Ishikawa (cell line): ENCODE measurements around the gene C6orf89.

ENCODE experiments used
- CEBPB ChIP-seq: IDR thresholded peaks from 2 replicates; pipeline ENCODE4 v1.6.1; 2012
- CREB1 ChIP-seq: IDR thresholded peaks from 2 replicates; pipeline ENCODE4 v1.6.1; 2012; ENCODE audit warnings: low read depth
- EGR1 ChIP-seq: IDR thresholded peaks from 2 replicates; pipeline ENCODE4 v1.6.1; 2012
- EP300 ChIP-seq: IDR thresholded peaks from 2 replicates; pipeline ENCODE4 v1.6.1; 2012; ENCODE audit warnings: borderline replicate concordance
- FOXM1 ChIP-seq: IDR thresholded peaks from 2 replicates; pipeline ENCODE4 v1.6.1; 2012; ENCODE audit warnings: low read depth, borderline replicate concordance
- MAX ChIP-seq: IDR thresholded peaks from 2 replicates; pipeline ENCODE4 v1.6.1; 2012
- NFIC ChIP-seq: IDR thresholded peaks from 2 replicates; pipeline ENCODE4 v1.6.1; 2012
- RAD21 ChIP-seq: IDR thresholded peaks from 2 replicates; pipeline ENCODE4 v1.6.1; 2012; ENCODE audit warnings: low read depth
- TAF1 ChIP-seq: IDR thresholded peaks from 2 replicates; pipeline ENCODE4 v1.6.1; 2012; ENCODE audit warnings: low read depth, mild to moderate bottlenecking
- TCF12 ChIP-seq: IDR thresholded peaks from 2 replicates; pipeline ENCODE4 v1.6.1; 2012; ENCODE audit warnings: low read depth
- TEAD4 ChIP-seq: IDR thresholded peaks from 2 replicates; pipeline ENCODE4 v1.6.1; 2012
- YY1 ChIP-seq: IDR thresholded peaks from 2 replicates; pipeline ENCODE4 v1.6.1; 2012; ENCODE audit warnings: low read depth
- ZBTB7A ChIP-seq: IDR thresholded peaks from 2 replicates; pipeline ENCODE4 v1.6.1; 2012; ENCODE audit warnings: low read depth
- TF ChIP-seq, protein P1 (sequence below): IDR thresholded peaks from 2 replicates; pipeline ENCODE4 v1.6.1; 2012; ENCODE audit warnings: low read depth, mild to moderate bottlenecking
- TF ChIP-seq, protein P2 (sequence below): IDR thresholded peaks from 2 replicates; pipeline ENCODE4 v1.6.1; 2012

Gene C6orf89

GRCh38 chr6:36884610-36885009, 1.1 kb upstream of the C6orf89 start:
- TF ChIP-seq, protein P1, sequence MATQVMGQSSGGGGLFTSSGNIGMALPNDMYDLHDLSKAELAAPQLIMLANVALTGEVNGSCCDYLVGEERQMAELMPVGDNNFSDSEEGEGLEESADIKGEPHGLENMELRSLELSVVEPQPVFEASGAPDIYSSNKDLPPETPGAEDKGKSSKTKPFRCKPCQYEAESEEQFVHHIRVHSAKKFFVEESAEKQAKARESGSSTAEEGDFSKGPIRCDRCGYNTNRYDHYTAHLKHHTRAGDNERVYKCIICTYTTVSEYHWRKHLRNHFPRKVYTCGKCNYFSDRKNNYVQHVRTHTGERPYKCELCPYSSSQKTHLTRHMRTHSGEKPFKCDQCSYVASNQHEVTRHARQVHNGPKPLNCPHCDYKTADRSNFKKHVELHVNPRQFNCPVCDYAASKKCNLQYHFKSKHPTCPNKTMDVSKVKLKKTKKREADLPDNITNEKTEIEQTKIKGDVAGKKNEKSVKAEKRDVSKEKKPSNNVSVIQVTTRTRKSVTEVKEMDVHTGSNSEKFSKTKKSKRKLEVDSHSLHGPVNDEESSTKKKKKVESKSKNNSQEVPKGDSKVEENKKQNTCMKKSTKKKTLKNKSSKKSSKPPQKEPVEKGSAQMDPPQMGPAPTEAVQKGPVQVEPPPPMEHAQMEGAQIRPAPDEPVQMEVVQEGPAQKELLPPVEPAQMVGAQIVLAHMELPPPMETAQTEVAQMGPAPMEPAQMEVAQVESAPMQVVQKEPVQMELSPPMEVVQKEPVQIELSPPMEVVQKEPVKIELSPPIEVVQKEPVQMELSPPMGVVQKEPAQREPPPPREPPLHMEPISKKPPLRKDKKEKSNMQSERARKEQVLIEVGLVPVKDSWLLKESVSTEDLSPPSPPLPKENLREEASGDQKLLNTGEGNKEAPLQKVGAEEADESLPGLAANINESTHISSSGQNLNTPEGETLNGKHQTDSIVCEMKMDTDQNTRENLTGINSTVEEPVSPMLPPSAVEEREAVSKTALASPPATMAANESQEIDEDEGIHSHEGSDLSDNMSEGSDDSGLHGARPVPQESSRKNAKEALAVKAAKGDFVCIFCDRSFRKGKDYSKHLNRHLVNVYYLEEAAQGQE, result no peak
- TF ChIP-seq YY1, result no peak
- TF ChIP-seq EGR1, result no peak

DNA sequence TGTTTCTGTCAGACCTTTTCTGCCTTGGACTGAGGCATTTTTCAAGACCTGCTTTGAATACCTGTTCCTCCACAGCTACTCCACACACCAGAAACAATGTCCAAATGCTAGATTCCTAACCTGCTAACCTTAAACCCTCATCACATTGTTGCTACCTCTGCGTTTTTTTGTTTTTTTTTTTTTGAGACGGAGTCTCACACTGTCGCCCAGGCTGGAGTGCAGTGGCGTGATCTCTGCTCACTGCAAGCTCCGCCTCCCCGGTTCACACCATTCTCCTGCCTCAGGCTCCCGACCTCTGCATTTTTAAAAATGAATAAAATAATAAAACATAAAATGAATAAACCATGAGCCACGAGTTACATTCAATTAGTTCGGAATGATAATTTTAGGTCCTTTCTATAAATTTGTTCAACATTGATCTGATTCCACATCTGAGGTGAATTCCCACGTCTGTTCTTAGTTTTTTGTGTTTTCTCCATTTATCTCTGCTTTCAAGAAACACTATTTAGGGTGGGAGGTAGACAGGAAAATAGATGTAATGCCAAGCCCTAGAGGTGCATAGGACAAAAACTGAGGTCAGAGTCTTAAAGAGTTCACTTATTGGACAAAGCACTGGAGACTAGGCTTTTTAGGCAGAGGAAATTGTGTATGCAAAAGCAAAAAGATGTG, 1.3 kb downstream of the C6orf89 start:
- no peak for TF ChIP-seq ZBTB7A
- TF ChIP-seq NFIC, result no peak
- no peak for TF ChIP-seq CEBPB
- TF ChIP-seq, protein P1, result no peak
- no peak for TF ChIP-seq EGR1
- no peak for TF ChIP-seq TAF1
- TF ChIP-seq CREB1, result no peak
- TF ChIP-seq, protein P2, sequence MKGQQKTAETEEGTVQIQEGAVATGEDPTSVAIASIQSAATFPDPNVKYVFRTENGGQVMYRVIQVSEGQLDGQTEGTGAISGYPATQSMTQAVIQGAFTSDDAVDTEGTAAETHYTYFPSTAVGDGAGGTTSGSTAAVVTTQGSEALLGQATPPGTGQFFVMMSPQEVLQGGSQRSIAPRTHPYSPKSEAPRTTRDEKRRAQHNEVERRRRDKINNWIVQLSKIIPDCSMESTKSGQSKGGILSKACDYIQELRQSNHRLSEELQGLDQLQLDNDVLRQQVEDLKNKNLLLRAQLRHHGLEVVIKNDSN, result no peak
- TF ChIP-seq RAD21, result no peak
- no peak for TF ChIP-seq YY1
- no peak for TF ChIP-seq EP300
- no peak for TF ChIP-seq FOXM1
- TF ChIP-seq TCF12, result no peak
- TF ChIP-seq MAX, result no peak
- no peak for TF ChIP-seq TEAD4

DNA sequence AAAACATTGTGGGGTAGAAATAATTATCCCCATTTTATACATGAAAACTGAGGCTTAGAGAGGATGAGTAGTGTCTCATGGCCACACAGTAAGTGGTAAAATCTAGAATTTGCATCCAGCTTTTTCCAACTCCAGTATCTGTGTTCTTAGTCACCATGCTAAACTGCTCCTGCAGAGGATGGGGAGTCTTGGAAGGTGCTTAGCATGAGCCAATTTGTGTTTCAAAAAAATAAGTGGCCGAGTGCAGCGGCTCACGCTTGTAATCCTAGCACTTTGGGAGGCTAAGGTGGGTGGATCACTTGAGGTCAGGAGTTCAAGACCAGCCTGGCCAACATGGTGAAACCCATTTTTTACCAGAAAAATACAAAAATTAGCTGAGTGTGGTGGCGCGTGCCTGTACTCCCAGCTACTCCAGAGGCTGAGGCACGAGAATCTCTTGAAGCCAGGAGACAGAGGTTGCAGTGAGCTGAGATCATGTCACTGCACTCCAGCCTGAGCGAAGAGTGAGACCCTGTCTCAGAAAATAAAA, 2.4 kb downstream of the C6orf89 start:
- TF ChIP-seq EP300 (no peak), CEBPB (no peak), TAF1 (no peak), NFIC (no peak), EGR1 (no peak), ZBTB7A (no peak), TCF12 (no peak), FOXM1 (no peak), YY1 (no peak), TEAD4 (no peak)
- TF ChIP-seq, protein P2, result no peak
- TF ChIP-seq, protein P1, result no peak

DNA sequence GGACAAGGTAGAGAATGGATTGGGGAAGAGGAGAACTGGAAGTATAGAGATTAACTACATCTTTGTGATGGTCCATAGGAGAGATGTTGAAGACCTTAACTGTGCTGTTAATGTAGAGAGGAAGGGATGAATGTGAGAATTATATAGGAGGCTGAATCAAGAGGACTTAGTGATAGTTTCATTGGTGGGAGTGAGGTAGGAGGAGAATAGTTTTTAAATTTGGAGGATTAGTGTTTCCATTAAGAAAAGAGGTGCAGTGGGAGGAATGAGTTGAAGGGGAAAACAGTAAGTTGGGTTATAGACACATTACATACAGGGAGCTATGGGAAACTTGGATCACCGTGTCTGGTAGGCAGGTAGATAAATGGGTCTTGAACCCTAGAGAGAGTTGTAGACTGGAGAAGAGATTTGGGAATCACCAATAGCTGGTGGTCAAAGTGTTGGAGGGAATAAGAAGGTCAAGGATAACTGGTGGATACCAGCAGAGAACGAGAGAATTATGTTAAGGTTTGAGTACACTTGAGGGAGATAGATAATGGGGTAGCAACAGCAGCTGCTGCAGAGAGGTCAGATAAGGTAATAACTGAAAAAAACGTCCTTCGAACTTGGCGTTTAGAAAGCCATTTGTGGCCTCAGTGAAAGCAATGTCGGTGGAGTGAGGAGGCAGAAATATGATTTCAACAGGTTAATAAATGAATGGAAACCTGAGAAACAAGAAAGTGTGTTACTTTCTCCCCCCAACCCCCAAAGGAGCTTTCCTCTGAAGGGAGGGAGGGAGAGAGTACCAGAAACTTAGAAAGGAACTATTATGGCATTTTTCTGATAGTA, 3.1 kb downstream of the C6orf89 start:
- no peak for TF ChIP-seq YY1
- TF ChIP-seq TCF12, result no peak
